ENCODE data around the gene CHAF1A. TPM values are rescaled to one million over a fixed set of nuclear protein-coding genes. Genes with fewer than 3 reads are reported as not detected.

CHAF1A gene
- total RNA-seq, 1 experiment from 2014 or later, result 16.7 TPM

- DNase-seq (ENCODE audit: unreplicated experiment), result no peak
- no peaks in the 10 kb centered on the region for H3K4me1 Mint-ChIP-seq (ENCODE audit: insufficient read depth, unreplicated experiment)
- H3K27me3 Mint-ChIP-seq (ENCODE audit: insufficient read depth, unreplicated experiment), result no peaks in the 10 kb centered on the region
- no TSS peak for BruUV-seq (replicated peaks)
- peaks cover 56% of the 10 kb centered on the region for H3K36me3 Mint-ChIP-seq (ENCODE audit: insufficient read depth, unreplicated experiment)
- TF ChIP-seq CTCF (IDR thresholded peaks at IDR 0.05; ENCODE audit: unreplicated experiment), result no peak
- no peaks in the 10 kb centered on the region for H3K9me3 Mint-ChIP-seq (ENCODE audit: unreplicated experiment)
- ChIA-PET CTCF (no interaction called here), POLR2A (interaction anchor here (0.6 to 0.7 kb wide), 2 partner anchors 30 to 65 kb away, joined by 3 to 4 read pairs; no protein-coding TSS in a partner anchor)
- intact Hi-C loops (cut with micrococcal nuclease), result no loop called here
- no peak overlapping the region for H3K4me3 Mint-ChIP-seq (ENCODE audit: unreplicated experiment)
- no peak overlapping the region for H3K27ac Mint-ChIP-seq (ENCODE audit: low read depth, unreplicated experiment)
These were observed 29.6 kb downstream of the CHAF1A start for GRCh38 chr19:4431808-4432674.

GRCh38 chr19:4432918-4433506 lies 30.6 kb downstream of the CHAF1A start:
- ChIA-PET POLR2A (interaction anchor here (0.6 to 0.7 kb wide), 2 partner anchors 31 to 66 kb away, joined by 3 to 4 read pairs; no protein-coding TSS in a partner anchor), CTCF (no interaction called here)
- intact Hi-C loops (cut with micrococcal nuclease), result no loop called here
- BruUV-seq (replicated peaks), result no TSS peak
- TF ChIP-seq CTCF (IDR thresholded peaks at IDR 0.05; ENCODE audit: unreplicated experiment), result no peak
- Mint-ChIP-seq H3K36me3 (ENCODE audit: insufficient read depth, unreplicated experiment) (peaks cover 56% of the 10 kb centered on the region), H3K27me3 (ENCODE audit: insufficient read depth, unreplicated experiment) (no peaks in the 10 kb centered on the region), H3K4me3 (ENCODE audit: unreplicated experiment) (no peak overlapping the region), H3K9me3 (ENCODE audit: unreplicated experiment) (no peaks in the 10 kb centered on the region), H3K27ac (ENCODE audit: low read depth, unreplicated experiment) (no peak overlapping the region), H3K4me1 (ENCODE audit: insufficient read depth, unreplicated experiment) (no peaks in the 10 kb centered on the region)
- DNase-seq (ENCODE audit: unreplicated experiment), result no peak

GRCh38 chr19:4434391-4434790 lies 32.0 kb downstream of the CHAF1A start:
- H3K27me3 Mint-ChIP-seq (ENCODE audit: insufficient read depth, unreplicated experiment), result no peaks in the 10 kb centered on the region
- peaks cover 46% of the 10 kb centered on the region for H3K36me3 Mint-ChIP-seq (ENCODE audit: insufficient read depth, unreplicated experiment)
- H3K9me3 Mint-ChIP-seq (ENCODE audit: unreplicated experiment), result no peaks in the 10 kb centered on the region
- no peaks in the 10 kb centered on the region for H3K4me1 Mint-ChIP-seq (ENCODE audit: insufficient read depth, unreplicated experiment)
- no peak overlapping the region for H3K27ac Mint-ChIP-seq (ENCODE audit: low read depth, unreplicated experiment)
- intact Hi-C loops (cut with micrococcal nuclease), result no loop called here
- ChIA-PET POLR2A (interaction anchor here (0.6 kb wide), 1 partner anchor 49 kb away, joined by 4 read pairs; no protein-coding TSS in a partner anchor), CTCF (interaction anchor here (0.6 kb wide), 1 partner anchor 64 kb away, joined by 3 read pairs; no protein-coding TSS in a partner anchor)
- no peak for DNase-seq (ENCODE audit: unreplicated experiment)
- BruUV-seq (replicated peaks), result no TSS peak
- TF ChIP-seq CTCF (IDR thresholded peaks at IDR 0.05; ENCODE audit: unreplicated experiment), result no peak
- no peak overlapping the region for H3K4me3 Mint-ChIP-seq (ENCODE audit: unreplicated experiment)

GRCh38 chr19:4436231-4436630 lies 33.8 kb downstream of the CHAF1A start:
- CTCF ChIA-PET, result no interaction called here
- H3K36me3 Mint-ChIP-seq (ENCODE audit: insufficient read depth, unreplicated experiment), result peaks cover 32% of the 10 kb centered on the region
- BruUV-seq (replicated peaks), result no TSS peak

More at GRCh38 chr19:4436231-4436630, 33.8 kb downstream of the CHAF1A start:
- POLR2A ChIA-PET, result interaction anchor here (0.8 kb wide), 1 partner anchor 9 kb away, joined by 3 read pairs; no protein-coding TSS in a partner anchor
- H3K27ac Mint-ChIP-seq (ENCODE audit: low read depth, unreplicated experiment), result no peak overlapping the region
- no peaks in the 10 kb centered on the region for H3K9me3 Mint-ChIP-seq (ENCODE audit: unreplicated experiment)
- no peaks in the 10 kb centered on the region for H3K27me3 Mint-ChIP-seq (ENCODE audit: insufficient read depth, unreplicated experiment)
- H3K4me3 Mint-ChIP-seq (ENCODE audit: unreplicated experiment), result no peak overlapping the region
- DNase-seq (ENCODE audit: unreplicated experiment), result no peak
- H3K4me1 Mint-ChIP-seq (ENCODE audit: insufficient read depth, unreplicated experiment), result no peaks in the 10 kb centered on the region
- intact Hi-C loops (cut with micrococcal nuclease), result no loop called here
- TF ChIP-seq CTCF (IDR thresholded peaks at IDR 0.05; ENCODE audit: unreplicated experiment), result no peak
